HG03097 (cell line): ENCODE results near the gene PCSK5.

Source experiments
- ATAC-seq: cut with Tn5 transposase; IDR thresholded peaks from one replicate; pipeline ENCODE4 v1.9.1; 2021; ENCODE audit not compliant: unreplicated experiment, low FRiP score

PCSK5 gene

DNA sequence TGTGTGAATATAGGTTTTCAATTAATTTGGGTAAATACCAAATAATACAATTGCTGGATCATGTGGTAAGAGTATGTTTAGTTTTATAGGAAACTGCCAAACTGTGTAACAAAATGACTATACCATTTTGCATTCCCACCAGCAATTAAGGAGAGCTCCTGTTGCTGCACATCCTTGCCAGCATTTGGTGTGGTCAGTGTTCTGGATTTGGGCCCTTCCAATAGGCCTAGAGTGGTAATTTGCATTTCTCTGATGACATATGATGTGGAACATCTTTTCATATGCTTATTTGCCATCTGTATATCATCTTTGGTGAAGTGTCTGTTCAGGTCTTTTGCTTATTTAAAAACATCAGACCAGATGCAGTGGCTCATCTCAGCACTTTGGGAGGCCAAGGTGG, 515.4 kb downstream of the PCSK5 start:
- no peak for ATAC-seq
